Caco-2 (cell line): Measurements from ENCODE around the gene PPAN. TPM values are rescaled to one million over a fixed set of nuclear protein-coding genes. Genes with fewer than 3 reads are reported as not detected.

ENCODE experiments used
- BruUV-seq: library from RNA; stranded (reverse); fragments of 400-500 nt; replicated peaks from 2 replicates; lab custom pipeline; 2021; lab: Mats Ljungman, UMichigan
- CTCF ChIA-PET: fragments of 300-600 bp; sonication (Branson Sonifier 250); formaldehyde crosslinking; loops from one replicate; lab custom pipeline; 2022; ENCODE audit warnings: antibody characterized with exemption; lab: Charles Lee
- POLR2A ChIA-PET: fragments of 300-600 bp; sonication (Branson Sonifier 250); formaldehyde crosslinking; loops from one replicate; lab custom pipeline; 2022; ENCODE audit warnings: antibody characterized with exemption; lab: Charles Lee
- DNase-seq, 2 experiments: peaks; one replicate each; pipeline versions ENCODE4 v3.0.0 to v3.0.0-alpha.2; 2020 to 2022
- H3K27me3 ChIP-seq: replicated peaks from 2 replicates; pipeline ENCODE4 v1.6.0; 2011; ENCODE audit warnings: low read length; ENCODE audit not compliant: control insufficient read depth, insufficient read depth
- H3K36me3 ChIP-seq: 2 replicates; pipeline ENCODE4 v1.5.1; 2011; ENCODE audit warnings: low read length; ENCODE audit not compliant: control insufficient read depth, insufficient read depth
- H3K4me1 ChIP-seq: fragments of 250-450 bp; sonication (Bioruptor Pico); 2 replicates; pipeline ENCODE4 v1.5.1; 2020; ENCODE audit warnings: mild to moderate bottlenecking
- H3K4me3 ChIP-seq: 2 replicates; pipeline ENCODE4 v1.5.1; 2011; ENCODE audit warnings: low read depth, mild to moderate bottlenecking, control low read depth, low read length
- H3K9me3 ChIP-seq: fragments of 250-450 bp; sonication (Bioruptor Pico); 2 replicates; pipeline ENCODE4 v1.5.1; 2020; ENCODE audit warnings: mild to moderate bottlenecking, moderate library complexity
- H3K27ac Mint-ChIP-seq: one replicate; pipeline ENCODE4 v1.8.0; 2022; ENCODE audit warnings: mixed read lengths; ENCODE audit not compliant: unreplicated experiment
- H3K27me3 Mint-ChIP-seq: one replicate; pipeline ENCODE4 v1.8.0; 2022; ENCODE audit warnings: mixed read lengths; ENCODE audit not compliant: insufficient read depth, unreplicated experiment
- H3K36me3 Mint-ChIP-seq: one replicate; pipeline ENCODE4 v1.8.0; 2022; ENCODE audit warnings: mild to moderate bottlenecking, mixed read lengths; ENCODE audit not compliant: insufficient read depth, unreplicated experiment
- H3K4me1 Mint-ChIP-seq: one replicate; pipeline ENCODE4 v1.8.0; 2022; ENCODE audit warnings: low read depth, mixed read lengths; ENCODE audit not compliant: unreplicated experiment
- H3K4me3 Mint-ChIP-seq: one replicate; pipeline ENCODE4 v1.8.0; 2022; ENCODE audit warnings: mild to moderate bottlenecking, moderate library complexity, mixed read lengths; ENCODE audit not compliant: unreplicated experiment
- H3K9me3 Mint-ChIP-seq: one replicate; pipeline ENCODE4 v1.8.0; 2022; ENCODE audit warnings: mixed read lengths; ENCODE audit not compliant: unreplicated experiment
- intact Hi-C: fragments of 100-400 bp; cut with micrococcal nuclease; formaldehyde crosslinking; loops from one replicate; pipeline ENCODE4 v1.10.0; 2022; ENCODE audit not compliant: unreplicated experiment
- total RNA-seq: library from RNA; stranded (reverse); gene quantifications from 2 replicates; pipeline ENCODE4 v1.2.3, GENCODE V29; 2022
- TF ChIP-seq, protein P1 (sequence below), 2 experiments: fragments of 200-600 bp in 1 of 2; IDR thresholded peaks; 1 replicate in 1 of 2; 2 replicates in 1 of 2; pipeline versions ENCODE4 v1.5.1 to v1.8.0; 2011 to 2022; ENCODE audit warnings: antibody characterized with exemption in 1 of 2, control low read depth in 1 of 2, inconsistent platforms in 1 of 2, low read depth in 1 of 2, low read length in 1 of 2, mild to moderate bottlenecking in 1 of 2, moderate library complexity in 1 of 2; ENCODE audit not compliant: insufficient read depth in 1 of 2, severe bottlenecking in 1 of 2, unreplicated experiment in 1 of 2

Gene PPAN
- total RNA-seq, 1 experiment from 2014 or later = 62.8 TPM

DNA sequence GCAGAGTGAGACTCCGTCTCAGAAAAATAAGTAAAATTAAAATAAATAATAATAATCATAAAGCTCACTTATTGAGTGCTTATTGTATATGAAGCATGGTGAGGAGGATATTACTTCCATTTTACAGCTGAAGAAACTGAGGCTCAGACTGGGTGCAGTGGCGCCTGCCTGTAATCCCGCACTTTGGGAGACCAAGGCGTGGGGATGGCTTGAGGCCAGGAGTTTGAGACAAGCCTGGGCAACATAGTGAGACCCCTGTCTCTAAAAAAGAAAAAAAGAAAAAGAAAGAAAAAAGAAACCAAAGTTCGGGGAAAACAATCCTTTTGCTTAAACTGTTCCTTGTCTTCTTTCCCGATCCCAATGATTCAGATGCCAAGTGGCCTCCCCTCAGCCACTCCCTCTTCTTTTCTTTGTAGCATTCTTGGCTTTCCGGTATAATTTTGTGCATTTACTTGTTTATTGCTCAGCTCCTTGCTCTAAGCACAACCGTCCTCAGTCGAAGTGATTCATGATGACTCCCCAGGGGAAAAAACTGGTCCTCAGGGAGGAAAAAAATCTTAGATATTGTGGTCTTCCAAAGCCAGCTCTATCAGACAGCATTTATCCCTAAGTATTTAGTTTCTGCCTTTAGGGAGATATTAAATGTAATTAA is 14.5 kb downstream of the PPAN start:
- Histone ChIP-seq H3K9me3 (no peaks in the 10 kb centered on the region), H3K4me1 (no peaks in the 10 kb centered on the region), H3K27me3 (no peaks in the 10 kb centered on the region), H3K36me3 (no peaks in the 10 kb centered on the region; the same call in 1 of the 2 replicates), H3K4me3 (no peak overlapping the region)
- H3K4me3 Mint-ChIP-seq = no peak overlapping the region
- ChIA-PET POLR2A (no interaction called here), CTCF (no interaction called here)
- no peak overlapping the region for H3K27ac Mint-ChIP-seq
- H3K4me1 Mint-ChIP-seq = no peaks in the 10 kb centered on the region
- DNase-seq = no peak
- peaks cover 35% of the 10 kb centered on the region for H3K36me3 Mint-ChIP-seq
- BruUV-seq = no TSS peak
- TF ChIP-seq, protein P1, sequence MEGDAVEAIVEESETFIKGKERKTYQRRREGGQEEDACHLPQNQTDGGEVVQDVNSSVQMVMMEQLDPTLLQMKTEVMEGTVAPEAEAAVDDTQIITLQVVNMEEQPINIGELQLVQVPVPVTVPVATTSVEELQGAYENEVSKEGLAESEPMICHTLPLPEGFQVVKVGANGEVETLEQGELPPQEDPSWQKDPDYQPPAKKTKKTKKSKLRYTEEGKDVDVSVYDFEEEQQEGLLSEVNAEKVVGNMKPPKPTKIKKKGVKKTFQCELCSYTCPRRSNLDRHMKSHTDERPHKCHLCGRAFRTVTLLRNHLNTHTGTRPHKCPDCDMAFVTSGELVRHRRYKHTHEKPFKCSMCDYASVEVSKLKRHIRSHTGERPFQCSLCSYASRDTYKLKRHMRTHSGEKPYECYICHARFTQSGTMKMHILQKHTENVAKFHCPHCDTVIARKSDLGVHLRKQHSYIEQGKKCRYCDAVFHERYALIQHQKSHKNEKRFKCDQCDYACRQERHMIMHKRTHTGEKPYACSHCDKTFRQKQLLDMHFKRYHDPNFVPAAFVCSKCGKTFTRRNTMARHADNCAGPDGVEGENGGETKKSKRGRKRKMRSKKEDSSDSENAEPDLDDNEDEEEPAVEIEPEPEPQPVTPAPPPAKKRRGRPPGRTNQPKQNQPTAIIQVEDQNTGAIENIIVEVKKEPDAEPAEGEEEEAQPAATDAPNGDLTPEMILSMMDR (IDR thresholded peaks at IDR 0.05; ENCODE audit: insufficient read depth in 1 of 2, low read depth in 1 of 2, low read length in 1 of 2, severe bottlenecking in 1 of 2, unreplicated experiment in 1 of 2) = no peak
- intact Hi-C loops = loop anchor here (1.0 kb wide), 1 partner anchor 131 kb away; no protein-coding TSS in a partner anchor
- H3K9me3 Mint-ChIP-seq = no peaks in the 10 kb centered on the region
- no peaks in the 10 kb centered on the region for H3K27me3 Mint-ChIP-seq

DNA sequence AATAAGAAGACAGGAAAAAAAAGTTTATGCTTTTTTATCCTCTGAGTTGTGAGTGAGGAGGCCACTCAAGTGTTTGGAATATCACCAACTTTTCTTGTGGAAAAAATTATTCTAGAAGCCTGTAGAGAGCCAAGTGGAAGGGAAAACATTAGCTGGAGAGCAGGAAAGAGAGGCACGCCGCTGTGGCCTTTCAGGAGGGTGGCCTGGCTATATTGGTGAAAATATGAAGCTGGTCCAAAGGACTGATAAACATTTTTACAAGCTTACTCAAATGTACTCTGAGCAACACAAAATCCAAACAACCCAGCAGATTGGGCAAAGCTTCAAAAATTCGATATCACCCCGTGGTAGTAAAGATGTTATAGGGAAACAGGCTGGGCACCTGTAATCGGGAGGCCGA is 15.9 kb downstream of the PPAN start:
- H3K27ac Mint-ChIP-seq = no peak overlapping the region
- no peak overlapping the region for H3K4me3 ChIP-seq
- H3K27me3 ChIP-seq = no peaks in the 10 kb centered on the region
- intact Hi-C loops = no loop called here
- H3K4me1 Mint-ChIP-seq = no peaks in the 10 kb centered on the region
- no peaks in the 10 kb centered on the region for H3K27me3 Mint-ChIP-seq
- no peaks in the 10 kb centered on the region for H3K4me1 ChIP-seq
- no peaks in the 10 kb centered on the region for H3K9me3 Mint-ChIP-seq
- peaks cover 23% of the 10 kb centered on the region for H3K36me3 Mint-ChIP-seq
- H3K4me3 Mint-ChIP-seq = no peak overlapping the region
- ChIA-PET POLR2A (no interaction called here), CTCF (no interaction called here)
- BruUV-seq = no TSS peak
- TF ChIP-seq, protein P1 (IDR thresholded peaks at IDR 0.05; ENCODE audit: insufficient read depth in 1 of 2, low read depth in 1 of 2, low read length in 1 of 2, severe bottlenecking in 1 of 2, unreplicated experiment in 1 of 2) = no peak
- no peaks in the 10 kb centered on the region for H3K36me3 ChIP-seq
- DNase-seq = no peak
- no peaks in the 10 kb centered on the region for H3K9me3 ChIP-seq

DNA sequence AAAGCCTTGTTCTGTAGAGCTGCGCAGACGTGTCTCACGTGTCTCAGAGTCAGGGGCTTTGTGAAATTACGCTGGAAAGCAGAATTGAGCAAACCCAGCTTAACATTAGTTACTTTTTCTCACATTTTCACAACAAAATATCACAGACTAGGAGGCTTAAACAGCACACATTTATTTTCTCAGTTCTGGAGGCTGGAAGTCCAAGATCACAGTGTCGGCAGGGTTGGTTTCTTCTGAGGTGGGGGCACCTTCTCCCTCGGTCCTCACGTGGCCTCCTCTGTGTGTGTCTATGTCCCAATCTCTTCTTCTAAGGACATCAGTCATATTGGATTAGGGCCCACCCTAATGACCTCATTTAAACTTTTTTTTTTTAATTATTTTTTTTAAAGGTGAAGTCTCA is 18.3 kb downstream of the PPAN start:
- no peak for DNase-seq
- ChIA-PET POLR2A (no interaction called here), CTCF (no interaction called here)
- H3K4me1 ChIP-seq = no peaks in the 10 kb centered on the region
- no peak overlapping the region for H3K4me3 Mint-ChIP-seq
- H3K4me3 ChIP-seq = no peak overlapping the region
- no peaks in the 10 kb centered on the region for H3K27me3 Mint-ChIP-seq
- H3K27ac Mint-ChIP-seq = no peak overlapping the region
- H3K36me3 ChIP-seq = no peaks in the 10 kb centered on the region
- H3K4me1 Mint-ChIP-seq = no peaks in the 10 kb centered on the region
- no peaks in the 10 kb centered on the region for H3K9me3 ChIP-seq
- TF ChIP-seq, protein P1 (IDR thresholded peaks at IDR 0.05; ENCODE audit: insufficient read depth in 1 of 2, low read depth in 1 of 2, low read length in 1 of 2, severe bottlenecking in 1 of 2, unreplicated experiment in 1 of 2) = no peak
- H3K36me3 Mint-ChIP-seq = peaks cover 10% of the 10 kb centered on the region
- intact Hi-C loops = no loop called here
- no peaks in the 10 kb centered on the region for H3K9me3 Mint-ChIP-seq
- no peaks in the 10 kb centered on the region for H3K27me3 ChIP-seq
- BruUV-seq = no TSS peak
